SK-N-SH (cell line): ENCODE results near the gene CLDN5. TPM values are rescaled to one million over a fixed set of nuclear protein-coding genes. Genes with fewer than 3 reads are reported as not detected.

Source experiments
- CTCF ChIA-PET: fragments of 300-600, 350-600 bp; formaldehyde crosslinking; extraction: SDS; loops from one replicate; lab custom pipeline; 2021; lab: Yijun Ruan, JAX
- POLR2A ChIA-PET: fragments of 350-600 bp; sonication (Branson Sonifier 250); formaldehyde crosslinking; extraction: SDS; loops from one replicate; lab custom pipeline; 2020; ENCODE audit warnings: antibody characterized with exemption, inconsistent platforms; lab: Yijun Ruan, JAX
- DNase-seq: peaks from one replicate; pipeline ENCODE4 v3.0.0; 2012
- H2AFZ ChIP-seq: fragments of 200-600 bp; sonication (generic); 2 replicates; pipeline ENCODE4 v1.8.1; 2016; ENCODE audit warnings: antibody characterized with exemption, mild to moderate bottlenecking, low read depth
- H3F3A ChIP-seq: fragments of 200-600 bp; sonication (generic); replicated peaks from 2 replicates; pipeline ENCODE3; 2016; ENCODE audit warnings: antibody characterized with exemption, mild to moderate bottlenecking; ENCODE audit not compliant: insufficient read depth
- H3K27ac ChIP-seq, 2 experiments: fragments of 200-500 bp in 1 of 2; fragments of 200-600 bp in 1 of 2; sonication (Bioruptor generic) in 1 of 2; sonication (generic), shearing (Covaris generic) in 1 of 2; 2 replicates each; pipeline versions ENCODE4 v1.5.1 to v1.6.1; 2014 to 2016; ENCODE audit warnings: low read depth in 2 of 2, inconsistent platforms in 1 of 2, low read length in 1 of 2, mild to moderate bottlenecking in 1 of 2, mixed read lengths in 1 of 2
- H3K27me3 ChIP-seq: fragments of 200-600 bp; sonication (generic), shearing (Covaris generic); 2 replicates; pipeline ENCODE4 v1.6.1; 2016; ENCODE audit warnings: mixed run types; ENCODE audit not compliant: insufficient read depth
- H3K36me3 ChIP-seq, 2 experiments: fragments of 200-500 bp in 1 of 2; fragments of 200-600 bp in 1 of 2; sonication (Bioruptor generic) in 1 of 2; sonication (generic) in 1 of 2; replicated peaks in 1 of 2; 2 replicates each; pipeline versions ENCODE3 to v1.5.1; 2014 to 2016; ENCODE audit warnings: low read length in 1 of 2, mild to moderate bottlenecking in 1 of 2; ENCODE audit not compliant: insufficient read depth in 2 of 2, control insufficient read depth in 1 of 2
- H3K4me1 ChIP-seq, 2 experiments: fragments of 200-500 bp in 1 of 2; fragments of 200-600 bp in 1 of 2; sonication (Bioruptor generic) in 1 of 2; sonication (generic), shearing (Covaris generic) in 1 of 2; 2 replicates each; pipeline versions ENCODE4 v1.5.1 to v1.6.1; 2014 to 2016; ENCODE audit warnings: low read depth in 1 of 2, low read length in 1 of 2, mixed run types in 1 of 2; ENCODE audit not compliant: insufficient read depth in 2 of 2, control insufficient read depth in 1 of 2
- H3K4me2 ChIP-seq: fragments of 200-600 bp; sonication (generic), shearing (Covaris generic); 2 replicates; pipeline ENCODE4 v1.6.1; 2017; ENCODE audit warnings: mixed run types
- H3K4me3 ChIP-seq, 2 experiments: fragments of 200-500 bp in 1 of 2; fragments of 200-600 bp in 1 of 2; sonication (Bioruptor generic) in 1 of 2; sonication (generic), shearing (Covaris generic) in 1 of 2; 2 replicates each; pipeline versions ENCODE4 v1.5.1 to v1.8.1; 2014 to 2016; ENCODE audit warnings: low read depth in 2 of 2, inconsistent platforms in 1 of 2, low read length in 1 of 2, mild to moderate bottlenecking in 1 of 2, mixed read lengths in 1 of 2, moderate library complexity in 1 of 2
- H3K79me2 ChIP-seq: fragments of 200-600 bp; sonication (generic); 2 replicates; pipeline ENCODE4 v1.8.1; 2017; ENCODE audit warnings: mild to moderate bottlenecking; ENCODE audit not compliant: insufficient read depth
- H3K9ac ChIP-seq: fragments of 200-600 bp; sonication (generic); 2 replicates; pipeline ENCODE4 v1.6.1; 2017; ENCODE audit warnings: mixed run types
- H3K9me2 ChIP-seq: fragments of 200-600 bp; sonication (generic); 2 replicates; pipeline ENCODE4 v1.6.1; 2017; ENCODE audit warnings: mixed run types
- H3K9me3 ChIP-seq: fragments of 200-600 bp; sonication (generic); 2 replicates; pipeline ENCODE4 v1.6.1; 2017; ENCODE audit warnings: mixed run types, mild to moderate bottlenecking, moderate library complexity
- H4K20me1 ChIP-seq: fragments of 200-600 bp; sonication (generic); 2 replicates; pipeline ENCODE4 v1.6.1; 2017; ENCODE audit warnings: mild to moderate bottlenecking, mixed run types; ENCODE audit not compliant: insufficient read depth
- CHD2 ChIP-seq: fragments of 150-350 bp; IDR thresholded peaks from 2 replicates; pipeline ENCODE4 v1.6.1; 2018; ENCODE audit warnings: low read length; ENCODE audit not compliant: partially characterized antibody
- ELF1 ChIP-seq: IDR thresholded peaks from 2 replicates; pipeline ENCODE4 v1.4.0; 2012
- EZH2phosphoT487 ChIP-seq: fragments of 200-600 bp; sonication (generic); IDR thresholded peaks from 2 replicates; pipeline ENCODE4 v1.6.1; 2017; ENCODE audit warnings: low read depth, mixed run types, mild to moderate bottlenecking, antibody characterized with exemption, moderate library complexity, borderline replicate concordance
- GABPA ChIP-seq: IDR thresholded peaks from 2 replicates; pipeline ENCODE4 v1.4.0; 2012; ENCODE audit warnings: low read depth, mild to moderate bottlenecking
- IRF3 ChIP-seq: fragments of 150-350 bp; IDR thresholded peaks from 2 replicates; pipeline ENCODE4 v1.6.1; 2016; ENCODE audit warnings: mild to moderate bottlenecking, low read depth, low read length
- JUND ChIP-seq: IDR thresholded peaks from 2 replicates; pipeline ENCODE4 v1.4.0; 2012
- MAX ChIP-seq: IDR thresholded peaks from 2 replicates; pipeline ENCODE4 v1.4.0; 2012; ENCODE audit warnings: low read depth
- NFIC ChIP-seq: IDR thresholded peaks from 2 replicates; pipeline ENCODE4 v1.4.0; 2012; ENCODE audit warnings: borderline replicate concordance
- NRF1 ChIP-seq: IDR thresholded peaks from 2 replicates; pipeline ENCODE4 v1.6.1; 2012; ENCODE audit warnings: low read depth, mild to moderate bottlenecking, low read length
- RFX5 ChIP-seq: IDR thresholded peaks from 2 replicates; pipeline ENCODE4 v1.6.1; 2012; ENCODE audit warnings: mild to moderate bottlenecking, improper control_type of control experiment, low read length
- RXRA ChIP-seq: IDR thresholded peaks from 2 replicates; pipeline ENCODE4 v1.4.0; 2012; ENCODE audit warnings: low read depth, mild to moderate bottlenecking, borderline replicate concordance
- SIN3A ChIP-seq: IDR thresholded peaks from 2 replicates; pipeline ENCODE4 v1.6.1; 2012; ENCODE audit warnings: low read depth, mild to moderate bottlenecking, low read length, moderate library complexity, borderline replicate concordance
- SMC3 ChIP-seq: IDR thresholded peaks from 2 replicates; pipeline ENCODE4 v1.6.1; 2012; ENCODE audit warnings: low read depth, low read length, improper control_type of control experiment
- USF1 ChIP-seq: IDR thresholded peaks from 2 replicates; pipeline ENCODE4 v1.4.0; 2012; ENCODE audit warnings: low read depth, borderline replicate concordance
- WGBS: methylation state at CpG from one replicate; pipeline ENCODE4 v1.1.6; 2017; ENCODE audit warnings: low lambda C conversion rate; 5-methylcytosine and 5-hydroxymethylcytosine counted together
- polyA plus RNA-seq, 3 experiments: library from polyadenylated mRNA; depleted of rRNA; stranded (reverse); fragments of >200 nt; gene quantifications; 2 replicates each; pipeline ENCODE4 v1.2.3, GENCODE V29; 2012

CLDN5 gene
- polyA plus RNA-seq, 1 of the 3 experiments (the other 2 are of a cell fraction), result not detected

GRCh38 chr22:19505735-19506126 is 18.5 kb downstream of the CLDN5 start (continued):
- TF ChIP-seq RXRA, result no peak

- Histone ChIP-seq H2AFZ (no peak overlapping the region), H3K27ac (no peak overlapping the region), H3K9me3 (no peaks in the 10 kb centered on the region), H4K20me1 (no peaks in the 10 kb centered on the region), H3K27me3 (no peaks in the 10 kb centered on the region), H3F3A (no peaks in the 10 kb centered on the region), H3K4me2 (no peak overlapping the region), H3K36me3 (no peaks in the 10 kb centered on the region), H3K9ac (no peak overlapping the region), H3K4me3 (no peak overlapping the region), H3K9me2 (no peaks in the 10 kb centered on the region), H3K4me1 (no peaks in the 10 kb centered on the region), H3K79me2 (no peaks in the 10 kb centered on the region)
- no peak for DNase-seq
- TF ChIP-seq NFIC (no peak), GABPA (no peak), NRF1 (no peak), RXRA (no peak), MAX (no peak), ELF1 (no peak), SMC3 (no peak), IRF3 (no peak), EZH2phosphoT487 (no peak), SIN3A (no peak), CHD2 (no peak), JUND (no peak), USF1 (no peak), RFX5 (no peak)
- POLR2A ChIA-PET, result no interaction called here
- CTCF ChIA-PET, result interaction anchor here (0.8 to 1.9 kb wide), 2 partner anchors 15 to 205 kb away, joined by 3 to 4 read pairs; no protein-coding TSS in a partner anchor
- WGBS, result 89% methylated on average over 15 of the region's 18 CpGs
These were observed 19.1 kb downstream of the CLDN5 start for GRCh38 chr22:19504900-19505734.
